Measurements from ENCODE around the gene KLHL29. TPM values are rescaled to one million over a fixed set of nuclear protein-coding genes. Genes with fewer than 3 reads are reported as not detected.

Gene KLHL29
- total and polyA plus RNA-seq, 9 donors, result 3.0 to 6.6 (median 3.9) TPM

GRCh38 chr2:23699580-23699925, 314.6 kb downstream of the KLHL29 start:
- DNase-seq, result no peak
- no peaks in the 10 kb centered on the region for H3K9me3 ChIP-seq
- no peaks in the 10 kb centered on the region for H3K36me3 ChIP-seq
- H3K4me3 ChIP-seq, result no peak overlapping the region
- intact Hi-C loops (cut with DNase I), result no loop called here
- no peaks in the 10 kb centered on the region for H3K27me3 ChIP-seq
- TF ChIP-seq POLR2A (IDR thresholded peaks at IDR 0.05), result no peak
- no peak for TF ChIP-seq EP300 (IDR thresholded peaks at IDR 0.05)
- TF ChIP-seq CTCF (IDR thresholded peaks at IDR 0.05), result no peak
- H3K4me1 ChIP-seq (ENCODE audit: insufficient read depth), result no peaks in the 10 kb centered on the region
- WGBS, 3 donors, result 96 to 98% (median 97%) methylated on average over 5 of the region's 5 CpGs
- no peak overlapping the region for H3K27ac ChIP-seq

- 82 to 96% (median 91%) methylated on average over 5 of the region's 5 CpGs for WGBS, 3 donors
- Histone ChIP-seq H3K27ac (no peak overlapping the region), H3K36me3 (no peaks in the 10 kb centered on the region), H3K4me3 (no peak overlapping the region), H3K4me1 (ENCODE audit: insufficient read depth) (no peaks in the 10 kb centered on the region), H3K27me3 (no peaks in the 10 kb centered on the region), H3K9me3 (no peaks in the 10 kb centered on the region)
- no peak for TF ChIP-seq EP300 (IDR thresholded peaks at IDR 0.05)
- TF ChIP-seq CTCF (IDR thresholded peaks at IDR 0.05), result no peak
- TF ChIP-seq POLR2A (IDR thresholded peaks at IDR 0.05), result no peak
- intact Hi-C loops (cut with DNase I), result no loop called here
- no peak for DNase-seq
These were observed 315.6 kb downstream of the KLHL29 start for GRCh38 chr2:23700627-23701026.

- 97 to 98% (median 97%) methylated on average over 17 of the region's 17 CpGs for WGBS, 3 donors
- intact Hi-C loops (cut with DNase I), result no loop called here
- peak in 1 of 5 donors; percentile 3 for DNase-seq
These were observed 318.1 kb downstream of the KLHL29 start for GRCh38 chr2:23703037-23703582.

GRCh38 chr2:23703583-23704385, 318.8 kb downstream of the KLHL29 start:
- intact Hi-C loops (cut with DNase I), result no loop called here
- peak in 3 of 5 donors; percentile 4 to 31 (median 12) for DNase-seq
- Histone ChIP-seq H3K9me3 (no peaks in the 10 kb centered on the region), H3K4me3 (no peak overlapping the region), H3K36me3 (no peaks in the 10 kb centered on the region), H3K27me3 (no peaks in the 10 kb centered on the region), H3K27ac (no peak overlapping the region), H3K4me1 (ENCODE audit: insufficient read depth) (peaks cover 8% of the 10 kb centered on the region)
- TF ChIP-seq CTCF (IDR thresholded peaks at IDR 0.05) (no peak), POLR2A (IDR thresholded peaks at IDR 0.05) (no peak), EP300 (IDR thresholded peaks at IDR 0.05) (no peak)
- WGBS, 3 donors, result 91 to 93% (median 92%) methylated on average over 16 of the region's 16 CpGs

More at GRCh38 chr2:23703037-23703582, 318.1 kb downstream of the KLHL29 start:
- H3K4me3 ChIP-seq, result no peak overlapping the region
- no peak overlapping the region for H3K27ac ChIP-seq
- TF ChIP-seq POLR2A (IDR thresholded peaks at IDR 0.05), result no peak
- TF ChIP-seq EP300 (IDR thresholded peaks at IDR 0.05), result no peak
- TF ChIP-seq CTCF (IDR thresholded peaks at IDR 0.05), result no peak
- no peaks in the 10 kb centered on the region for H3K9me3 ChIP-seq
- H3K27me3 ChIP-seq, result no peaks in the 10 kb centered on the region
- H3K36me3 ChIP-seq, result no peaks in the 10 kb centered on the region
- peaks cover 8% of the 10 kb centered on the region for H3K4me1 ChIP-seq (ENCODE audit: insufficient read depth)

Data from ovary (tissue), 9 donors.